ENCODE data around the gene SLC17A9. TPM values are rescaled to one million over a fixed set of nuclear protein-coding genes. Genes with fewer than 3 reads are reported as not detected.

Gene SLC17A9
- total and polyA plus RNA-seq, 8 donors, result 0.63 to 7.7 (median 3.1) TPM

DNA sequence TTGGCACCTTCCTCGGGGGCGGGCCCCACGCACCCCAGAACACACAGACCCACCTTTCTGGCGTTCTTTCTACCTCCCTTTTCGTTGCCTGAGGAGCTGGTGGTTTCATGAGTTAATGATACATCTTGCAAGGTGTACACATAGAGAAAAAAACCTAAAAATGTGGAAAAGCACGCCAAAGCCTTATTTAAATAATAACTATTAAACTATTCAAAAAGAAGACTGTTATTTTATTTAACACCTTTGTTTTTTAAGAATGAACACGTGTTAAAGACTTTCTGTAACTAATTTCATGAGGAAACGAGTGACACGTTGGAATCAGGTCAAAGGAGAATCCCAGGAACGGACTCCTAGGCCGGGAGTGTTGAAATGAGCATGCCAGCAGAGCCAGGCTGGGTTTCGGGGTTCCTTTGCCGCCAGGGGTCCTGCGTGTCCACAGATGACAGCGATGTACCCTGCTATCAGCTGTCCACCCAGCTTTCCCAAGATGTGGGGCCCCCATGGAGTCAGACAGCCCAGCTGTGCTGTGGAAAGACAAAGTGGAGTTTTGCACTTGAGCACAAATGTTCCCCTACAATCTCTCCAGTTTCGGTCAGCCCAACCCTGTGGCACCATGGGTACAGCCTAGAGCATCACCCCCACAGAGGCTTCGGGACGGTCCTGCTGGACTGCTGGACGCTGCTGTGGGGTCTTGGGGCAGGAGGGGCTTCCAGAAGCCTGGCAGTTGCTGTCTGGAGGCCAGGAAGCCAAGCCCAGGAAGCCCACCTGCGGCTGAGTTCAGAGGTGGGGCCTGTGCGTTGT is 16.1 kb downstream of the SLC17A9 start:
- FAIRE-seq (no peak), ATAC-seq (no peak), DNase-seq (peak in 1 of 6 donors; percentile 34)
- H3K9me3 ChIP-seq, result no peaks in the 10 kb centered on the region
- 59 to 65% methylated on average over 21 of the region's 21 CpGs for WGBS, 2 donors
- peaks cover 0 to 9% (median 3%) of the 10 kb centered on the region in 4 donors for H3K27me3 ChIP-seq
- no peaks in the 10 kb centered on the region for H3K36me3 ChIP-seq
- no peak overlapping the region for H3K4me3 ChIP-seq
- TF ChIP-seq, protein P1, sequence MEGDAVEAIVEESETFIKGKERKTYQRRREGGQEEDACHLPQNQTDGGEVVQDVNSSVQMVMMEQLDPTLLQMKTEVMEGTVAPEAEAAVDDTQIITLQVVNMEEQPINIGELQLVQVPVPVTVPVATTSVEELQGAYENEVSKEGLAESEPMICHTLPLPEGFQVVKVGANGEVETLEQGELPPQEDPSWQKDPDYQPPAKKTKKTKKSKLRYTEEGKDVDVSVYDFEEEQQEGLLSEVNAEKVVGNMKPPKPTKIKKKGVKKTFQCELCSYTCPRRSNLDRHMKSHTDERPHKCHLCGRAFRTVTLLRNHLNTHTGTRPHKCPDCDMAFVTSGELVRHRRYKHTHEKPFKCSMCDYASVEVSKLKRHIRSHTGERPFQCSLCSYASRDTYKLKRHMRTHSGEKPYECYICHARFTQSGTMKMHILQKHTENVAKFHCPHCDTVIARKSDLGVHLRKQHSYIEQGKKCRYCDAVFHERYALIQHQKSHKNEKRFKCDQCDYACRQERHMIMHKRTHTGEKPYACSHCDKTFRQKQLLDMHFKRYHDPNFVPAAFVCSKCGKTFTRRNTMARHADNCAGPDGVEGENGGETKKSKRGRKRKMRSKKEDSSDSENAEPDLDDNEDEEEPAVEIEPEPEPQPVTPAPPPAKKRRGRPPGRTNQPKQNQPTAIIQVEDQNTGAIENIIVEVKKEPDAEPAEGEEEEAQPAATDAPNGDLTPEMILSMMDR (IDR thresholded peaks at IDR 0.05), result no peak
- intact Hi-C loops (cut with DNase I), result no loop called here
- H3K4me1 ChIP-seq, result peaks cover 0 to 4% (median 0%) of the 10 kb centered on the region in 3 donors
- H3K27ac ChIP-seq, result no peak overlapping the region

DNA sequence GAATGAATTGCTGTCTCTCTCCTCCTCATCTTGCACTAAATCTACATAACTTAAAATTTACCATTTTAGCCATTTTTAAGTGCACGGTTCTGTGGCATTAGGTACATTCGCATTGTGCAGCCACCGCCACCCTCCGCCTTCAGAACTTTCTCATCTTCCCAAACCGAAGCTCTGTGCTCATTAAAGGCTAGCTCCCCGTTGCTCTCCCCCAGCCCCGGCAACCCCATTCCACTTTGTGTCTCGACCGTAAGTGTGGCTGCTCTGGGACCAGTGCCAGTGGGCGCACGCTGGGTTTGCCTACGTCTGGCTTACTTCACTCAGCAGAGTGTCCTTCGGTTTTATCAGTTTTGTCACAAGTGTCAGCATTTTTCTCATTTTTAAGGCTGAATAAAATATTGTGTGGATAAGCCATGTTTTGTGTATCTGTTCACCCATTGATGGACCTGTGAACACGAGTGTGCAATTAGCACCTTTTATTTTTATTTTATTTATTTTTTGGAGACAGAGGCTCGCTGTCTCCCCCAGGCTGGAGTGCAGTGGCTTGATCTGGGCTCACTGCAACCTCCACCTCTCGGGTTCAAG is 16.8 kb downstream of the SLC17A9 start:
- Histone ChIP-seq H3K9me3 (no peaks in the 10 kb centered on the region), H3K27ac (no peak overlapping the region), H3K36me3 (no peaks in the 10 kb centered on the region), H3K27me3 (peaks cover 0 to 12% (median 3%) of the 10 kb centered on the region in 4 donors), H3K4me1 (peaks cover 0 to 4% (median 0%) of the 10 kb centered on the region in 3 donors), H3K4me3 (no peak overlapping the region)
- TF ChIP-seq, protein P1 (IDR thresholded peaks at IDR 0.05), result no peak
- 34 to 41% methylated on average over 16 of the region's 16 CpGs for WGBS, 2 donors
- intact Hi-C loops (cut with DNase I), result no loop called here
- ATAC-seq, result no peak
- no peak for FAIRE-seq
- no peak for DNase-seq

DNA sequence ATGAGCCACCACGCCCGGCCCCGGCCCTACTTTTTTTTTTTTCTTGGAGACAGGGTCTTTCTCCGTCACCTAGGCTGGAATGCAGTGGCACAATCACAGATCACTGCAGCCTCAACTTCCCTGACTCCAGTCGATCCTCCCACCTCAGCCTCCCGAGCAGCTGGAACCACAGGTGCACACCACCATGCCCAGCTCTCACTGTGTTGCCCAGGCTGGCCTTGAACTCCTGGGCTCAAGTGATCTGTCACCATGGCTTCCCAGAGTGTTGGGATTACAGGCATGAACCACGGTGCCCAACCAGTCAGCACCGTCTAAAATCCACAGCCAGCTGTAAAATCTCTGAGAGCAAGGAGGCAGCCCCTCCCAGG is 17.4 kb downstream of the SLC17A9 start:
- DNase-seq (no peak), FAIRE-seq (no peak), ATAC-seq (no peak)
- peaks cover 0 to 18% (median 3%) of the 10 kb centered on the region in 4 donors for H3K27me3 ChIP-seq
- no peak overlapping the region for H3K4me3 ChIP-seq
- TF ChIP-seq, protein P1 (IDR thresholded peaks at IDR 0.05), result no peak
- intact Hi-C loops (cut with DNase I), result no loop called here
- H3K27ac ChIP-seq, result no peak overlapping the region
- 62 to 72% methylated on average over 7 to 8 of the region's 8 CpGs for WGBS, 2 donors
- H3K36me3 ChIP-seq, result no peaks in the 10 kb centered on the region
- H3K9me3 ChIP-seq, result no peaks in the 10 kb centered on the region
- H3K4me1 ChIP-seq, result peaks cover 0 to 4% (median 0%) of the 10 kb centered on the region in 3 donors

DNA sequence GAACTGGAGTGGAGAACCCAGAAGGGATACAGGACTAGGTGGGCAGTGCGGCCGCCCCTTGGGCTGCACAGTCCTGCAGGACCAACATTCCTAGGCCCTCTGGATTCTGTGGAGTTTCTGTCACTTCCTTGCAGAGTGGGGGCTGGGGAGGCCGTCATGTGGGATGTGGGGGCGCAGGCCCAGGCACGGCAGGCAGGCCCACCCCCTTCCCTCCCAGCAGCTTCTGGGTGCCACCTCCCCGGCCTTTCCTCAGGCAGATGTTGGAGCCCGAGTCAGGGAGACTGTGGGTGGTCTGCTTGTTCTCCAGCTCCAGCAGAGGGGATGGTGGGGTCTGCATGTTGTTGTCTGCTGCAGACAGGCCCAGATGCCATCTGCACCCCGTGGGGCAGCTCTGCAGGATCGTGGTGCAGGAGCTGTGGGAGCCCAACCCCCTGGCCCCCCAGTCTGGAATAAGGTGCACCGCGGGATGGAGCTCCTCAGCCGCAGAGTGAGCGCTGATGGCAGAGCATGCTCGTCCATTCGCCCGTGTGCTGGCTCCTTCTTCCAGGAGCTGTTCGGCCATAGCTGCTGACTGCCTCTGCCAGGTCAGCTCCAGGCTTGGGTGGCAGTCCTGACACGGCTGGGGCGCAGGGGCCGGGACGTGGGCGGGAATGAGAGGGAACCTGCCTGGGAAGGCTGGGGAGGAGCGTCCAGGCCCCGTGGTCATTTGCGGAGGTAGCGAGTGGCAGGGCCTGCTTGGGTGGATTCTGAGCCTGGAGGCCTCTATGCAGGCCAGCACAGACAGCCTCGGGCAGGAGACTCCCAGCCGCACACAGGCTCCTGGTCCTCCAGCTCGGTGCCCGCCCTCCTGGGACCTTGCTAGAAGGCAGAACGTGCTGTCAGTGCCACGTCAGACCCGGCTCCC is 18.1 kb downstream of the SLC17A9 start:
- no peaks in the 10 kb centered on the region for H3K9me3 ChIP-seq
- H3K27ac ChIP-seq, result no peak overlapping the region
- ATAC-seq (no peak), FAIRE-seq (no peak), DNase-seq (peak in 1 of 6 donors; percentile 60)
- no peaks in the 10 kb centered on the region for H3K36me3 ChIP-seq
- H3K4me3 ChIP-seq, result no peak overlapping the region
- TF ChIP-seq, protein P1 (IDR thresholded peaks at IDR 0.05), result no peak
- peaks cover 0 to 24% (median 3%) of the 10 kb centered on the region in 4 donors for H3K27me3 ChIP-seq
- peaks cover 0 to 4% (median 0%) of the 10 kb centered on the region in 3 donors for H3K4me1 ChIP-seq
- intact Hi-C loops (cut with DNase I), result no loop called here
- 51 to 52% methylated on average over 28 to 33 of the region's 33 CpGs for WGBS, 2 donors
